HG03097 (cell line): ENCODE data around the gene TPSD1.
"Not testable (repeated sequence)": the region's sequence is repeated elsewhere in the genome, so short reads cannot be mapped to it uniquely, and the experiment has no call there.

Experiments
- ATAC-seq: cut with Tn5 transposase; IDR thresholded peaks from one replicate; pipeline ENCODE4 v1.9.1; 2021; ENCODE audit not compliant: unreplicated experiment, low FRiP score

Gene TPSD1

GRCh38 chr16:1279081-1279944 lies 23.4 kb downstream of the TPSD1 start:
- no peak for ATAC-seq

GRCh38 chr16:1279945-1280589 lies 24.2 kb downstream of the TPSD1 start:
- no peak for ATAC-seq

- ATAC-seq, result no peak
Observed at GRCh38 chr16:1280783-1281182, 24.9 kb downstream of the TPSD1 start.

GRCh38 chr16:1281517-1281916 lies 25.6 kb downstream of the TPSD1 start:
- ATAC-seq, result no peak

- no peak for ATAC-seq
Observed at GRCh38 chr16:1282324-1282973, 26.6 kb downstream of the TPSD1 start.

GRCh38 chr16:1283296-1283695 lies 27.4 kb downstream of the TPSD1 start:
- no peak for ATAC-seq

GRCh38 chr16:1283996-1284616 lies 28.2 kb downstream of the TPSD1 start:
- no peak for ATAC-seq

- ATAC-seq, result no peak
Observed at GRCh38 chr16:1285669-1286512, 30.0 kb downstream of the TPSD1 start.

- ATAC-seq, result no peak
Observed at GRCh38 chr16:1286513-1287094, 30.7 kb downstream of the TPSD1 start.

- no peak for ATAC-seq
Observed at GRCh38 chr16:1287982-1288670, 32.3 kb downstream of the TPSD1 start.

- no peak for ATAC-seq
Observed at GRCh38 chr16:1288813-1289476, 33.1 kb downstream of the TPSD1 start.

- ATAC-seq, result no peak
Observed at GRCh38 chr16:1289477-1289866, 33.6 kb downstream of the TPSD1 start.

GRCh38 chr16:1290063-1290501 lies 34.2 kb downstream of the TPSD1 start:
- no peak for ATAC-seq

GRCh38 chr16:1290860-1291575 lies 35.1 kb downstream of the TPSD1 start:
- ATAC-seq, result no peak

- no peak for ATAC-seq
Observed at GRCh38 chr16:1291576-1291974, 35.7 kb downstream of the TPSD1 start.

GRCh38 chr16:1292208-1292607 lies 36.3 kb downstream of the TPSD1 start:
- not testable (repeated sequence) for ATAC-seq

GRCh38 chr16:1292808-1293207 lies 36.9 kb downstream of the TPSD1 start:
- ATAC-seq, result not testable (repeated sequence)
